HepG2 (cell line): Measurements from ENCODE around the gene SAE1. TPM values are rescaled to one million over a fixed set of nuclear protein-coding genes. Genes with fewer than 3 reads are reported as not detected.

ENCODE experiments used
- CENPX ChIP-seq: sonication (generic); formaldehyde crosslinking; IDR thresholded peaks from 2 replicates; pipeline ENCODE4 v1.9.0; 2021; ENCODE audit warnings: mild to moderate bottlenecking, missing genetic modification reagents, moderate library complexity
- HOXA3 ChIP-seq: sonication (generic); formaldehyde crosslinking; IDR thresholded peaks from 2 replicates; pipeline ENCODE4 v1.5.0; 2020; ENCODE audit warnings: missing genetic modification reagents
- POLR2AphosphoS2 ChIP-seq: IDR thresholded peaks from 2 replicates; pipeline ENCODE4 v1.6.1; 2011; ENCODE audit warnings: low read depth, low read length, improper control_type of control experiment
- SAP130 ChIP-seq: IDR thresholded peaks from 2 replicates; pipeline ENCODE4 v1.6.1; 2016; ENCODE audit warnings: low read depth
- SOX13 ChIP-seq, 3 experiments: fragments of 450-650 bp in 1 of 3; sonication (generic) in 1 of 3; formaldehyde crosslinking in 1 of 3; IDR thresholded peaks in 2 of 3; conservative IDR thresholded peaks in 1 of 3; 2 replicates each; pipeline versions ENCODE4 v1.5.0 to v1.6.1; 2016 to 2020; ENCODE audit warnings: antibody characterized with exemption in 1 of 3, mild to moderate bottlenecking in 1 of 3, missing compliant biosample characterization in 1 of 3, missing genetic modification reagents in 1 of 3, moderate library complexity in 1 of 3
- TSC22D2 ChIP-seq: sonication (generic); formaldehyde crosslinking; IDR thresholded peaks from 2 replicates; pipeline ENCODE4 v1.5.1; 2020; ENCODE audit warnings: missing genetic modification reagents, mild to moderate bottlenecking, borderline replicate concordance
- ZKSCAN5 ChIP-seq: sonication (generic); formaldehyde crosslinking; IDR thresholded peaks from 2 replicates; pipeline ENCODE4 v1.5.1; 2020; ENCODE audit warnings: mild to moderate bottlenecking, missing genetic modification reagents
- ZKSCAN8 ChIP-seq: IDR thresholded peaks from 2 replicates; pipeline ENCODE4 v1.6.1; 2016; ENCODE audit warnings: borderline replicate concordance, missing genetic modification reagents, missing compliant biosample characterization
- ZNF24 ChIP-seq: fragments of 450-650 bp; IDR thresholded peaks from 2 replicates; pipeline ENCODE4 v1.6.1; 2017; ENCODE audit warnings: antibody characterized with exemption, mild to moderate bottlenecking
- ZNF737 ChIP-seq: sonication (generic); formaldehyde crosslinking; IDR thresholded peaks from 2 replicates; pipeline ENCODE4 v1.5.0; 2020; ENCODE audit warnings: missing genetic modification reagents, mild to moderate bottlenecking, borderline replicate concordance
- ZSCAN20 ChIP-seq: sonication (generic); formaldehyde crosslinking; IDR thresholded peaks from 2 replicates; pipeline ENCODE4 v1.4.0; 2020; ENCODE audit warnings: missing genetic modification reagents, mild to moderate bottlenecking, borderline replicate concordance
- polyA plus RNA-seq, 8 experiments: library from polyadenylated mRNA; depleted of rRNA in 3 of 8; stranded (reverse) in 7 of 8; unstranded in 1 of 8; fragments of >200 nt; fragmentation: Illumina TruSeq in 4 of 8; extraction: Trizol in 4 of 8; gene quantifications; 2 replicates each; pipeline versions ENCODE4 v1.2.1 to v1.2.3, GENCODE V29; 2011 to 2016; ENCODE audit warnings: low read depth in 4 of 8, missing spikeins in 1 of 8, mixed read lengths in 1 of 8; ENCODE audit not compliant: insufficient read depth in 1 of 8
- total RNA-seq, 5 experiments: library from RNA; depleted of rRNA; stranded (reverse); fragments of >200 nt; fragmentation: Illumina TruSeq; extraction: Trizol; gene quantifications; 2 replicates each; pipeline ENCODE4 v1.2.3, GENCODE V29; 2016; ENCODE audit warnings: low read depth in 1 of 5
- TF ChIP-seq, protein P1 (sequence below): sonication (generic); formaldehyde crosslinking; IDR thresholded peaks from 2 replicates; pipeline ENCODE4 v1.8.1; 2023; ENCODE audit warnings: mild to moderate bottlenecking, inconsistent platforms, moderate library complexity, missing genetic modification reagents, borderline replicate concordance
- TF ChIP-seq, protein P2 (sequence below): sonication (generic); formaldehyde crosslinking; IDR thresholded peaks from 2 replicates; pipeline ENCODE4 v1.4.0; 2020; ENCODE audit warnings: low read depth, mild to moderate bottlenecking, missing genetic modification reagents
- TF ChIP-seq, protein P3 (sequence below), 2 experiments: fragments of 450-650 bp in 1 of 2; sonication (generic) in 1 of 2; formaldehyde crosslinking in 1 of 2; IDR thresholded peaks; 2 replicates each; pipeline versions ENCODE4 v1.6.1 to v1.8.0; 2016 to 2022; ENCODE audit warnings: antibody characterized with exemption in 1 of 2, mild to moderate bottlenecking in 1 of 2, missing genetic modification reagents in 1 of 2
- TF ChIP-seq, protein P4 (sequence below): sonication (generic); formaldehyde crosslinking; IDR thresholded peaks from 2 replicates; pipeline ENCODE4 v1.4.0; 2020; ENCODE audit warnings: missing genetic modification reagents

Gene SAE1
- total and polyA plus RNA-seq, 2 of the 13 experiments (the other 11 are each of a cell fraction or from before 2014, with no cell fraction given), result 87.6 to 197 TPM

DNA sequence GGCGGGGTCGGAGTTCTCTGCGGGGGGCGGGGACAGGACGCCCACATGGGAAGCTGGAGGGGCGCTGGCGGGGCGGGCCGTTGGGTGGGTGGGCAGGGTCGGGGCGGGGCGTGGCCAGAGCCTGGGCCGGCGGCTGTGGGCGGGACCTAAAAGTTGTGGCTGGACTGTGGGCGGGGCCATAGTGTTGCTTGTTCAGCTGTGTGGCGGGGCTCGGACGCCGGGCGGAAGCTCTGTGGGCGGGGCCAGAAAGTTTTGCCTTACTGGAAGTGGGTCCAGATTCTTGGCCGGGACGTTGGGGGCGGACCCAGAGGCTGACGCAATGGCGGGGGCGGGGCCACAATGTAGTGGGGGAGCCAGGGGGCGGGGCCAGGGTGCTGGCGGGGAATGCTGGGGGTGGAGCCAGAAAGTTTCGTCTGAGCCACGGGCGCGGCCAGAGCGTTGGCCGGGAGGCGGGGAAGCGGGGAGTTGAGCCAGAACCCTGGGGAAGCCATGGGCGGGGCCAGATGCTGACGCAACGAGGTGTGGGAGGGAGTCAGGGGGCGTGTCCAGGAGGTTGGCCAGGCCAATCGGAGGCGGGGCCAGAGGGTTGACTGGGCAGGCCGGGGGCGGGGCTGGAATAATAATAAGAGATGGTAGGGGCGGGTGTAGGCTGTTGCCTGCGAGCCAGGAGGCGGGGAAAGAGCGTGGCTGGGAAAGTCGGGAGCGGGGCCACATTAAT lies 126.2 kb downstream of the SAE1 start (continued):
- TF ChIP-seq ZSCAN20, result no peak
- TF ChIP-seq, protein P1, sequence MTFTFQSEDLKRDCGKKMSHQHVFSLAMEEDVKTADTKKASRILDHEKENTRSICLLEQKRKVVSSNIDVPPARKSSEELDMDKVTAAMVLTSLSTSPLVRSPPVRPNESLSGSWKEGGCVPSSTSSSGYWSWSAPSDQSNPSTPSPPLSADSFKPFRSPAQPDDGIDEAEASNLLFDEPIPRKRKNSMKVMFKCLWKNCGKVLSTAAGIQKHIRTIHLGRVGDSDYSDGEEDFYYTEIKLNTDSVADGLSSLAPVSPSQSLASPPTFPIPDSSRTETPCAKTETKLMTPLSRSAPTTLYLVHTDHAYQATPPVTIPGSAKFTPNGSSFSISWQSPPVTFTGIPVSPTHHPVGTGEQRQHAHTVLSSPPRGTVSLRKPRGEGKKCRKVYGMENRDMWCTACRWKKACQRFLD (CRISPR knock-in tag), result no peak
- TF ChIP-seq, protein P2, sequence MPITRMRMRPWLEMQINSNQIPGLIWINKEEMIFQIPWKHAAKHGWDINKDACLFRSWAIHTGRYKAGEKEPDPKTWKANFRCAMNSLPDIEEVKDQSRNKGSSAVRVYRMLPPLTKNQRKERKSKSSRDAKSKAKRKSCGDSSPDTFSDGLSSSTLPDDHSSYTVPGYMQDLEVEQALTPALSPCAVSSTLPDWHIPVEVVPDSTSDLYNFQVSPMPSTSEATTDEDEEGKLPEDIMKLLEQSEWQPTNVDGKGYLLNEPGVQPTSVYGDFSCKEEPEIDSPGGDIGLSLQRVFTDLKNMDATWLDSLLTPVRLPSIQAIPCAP (CRISPR knock-in tag), result no peak
- TF ChIP-seq, protein P3, sequence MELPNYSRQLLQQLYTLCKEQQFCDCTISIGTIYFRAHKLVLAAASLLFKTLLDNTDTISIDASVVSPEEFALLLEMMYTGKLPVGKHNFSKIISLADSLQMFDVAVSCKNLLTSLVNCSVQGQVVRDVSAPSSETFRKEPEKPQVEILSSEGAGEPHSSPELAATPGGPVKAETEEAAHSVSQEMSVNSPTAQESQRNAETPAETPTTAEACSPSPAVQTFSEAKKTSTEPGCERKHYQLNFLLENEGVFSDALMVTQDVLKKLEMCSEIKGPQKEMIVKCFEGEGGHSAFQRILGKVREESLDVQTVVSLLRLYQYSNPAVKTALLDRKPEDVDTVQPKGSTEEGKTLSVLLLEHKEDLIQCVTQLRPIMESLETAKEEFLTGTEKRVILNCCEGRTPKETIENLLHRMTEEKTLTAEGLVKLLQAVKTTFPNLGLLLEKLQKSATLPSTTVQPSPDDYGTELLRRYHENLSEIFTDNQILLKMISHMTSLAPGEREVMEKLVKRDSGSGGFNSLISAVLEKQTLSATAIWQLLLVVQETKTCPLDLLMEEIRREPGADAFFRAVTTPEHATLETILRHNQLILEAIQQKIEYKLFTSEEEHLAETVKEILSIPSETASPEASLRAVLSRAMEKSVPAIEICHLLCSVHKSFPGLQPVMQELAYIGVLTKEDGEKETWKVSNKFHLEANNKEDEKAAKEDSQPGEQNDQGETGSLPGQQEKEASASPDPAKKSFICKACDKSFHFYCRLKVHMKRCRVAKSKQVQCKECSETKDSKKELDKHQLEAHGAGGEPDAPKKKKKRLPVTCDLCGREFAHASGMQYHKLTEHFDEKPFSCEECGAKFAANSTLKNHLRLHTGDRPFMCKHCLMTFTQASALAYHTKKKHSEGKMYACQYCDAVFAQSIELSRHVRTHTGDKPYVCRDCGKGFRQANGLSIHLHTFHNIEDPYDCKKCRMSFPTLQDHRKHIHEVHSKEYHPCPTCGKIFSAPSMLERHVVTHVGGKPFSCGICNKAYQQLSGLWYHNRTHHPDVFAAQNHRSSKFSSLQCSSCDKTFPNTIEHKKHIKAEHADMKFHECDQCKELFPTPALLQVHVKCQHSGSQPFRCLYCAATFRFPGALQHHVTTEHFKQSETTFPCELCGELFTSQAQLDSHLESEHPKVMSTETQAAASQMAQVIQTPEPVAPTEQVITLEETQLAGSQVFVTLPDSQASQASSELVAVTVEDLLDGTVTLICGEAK (IDR thresholded peaks at IDR 0.05), result no peak
- TF ChIP-seq, protein P3 (CRISPR knock-in tag; IDR thresholded peaks at IDR 0.05), result no peak
- no peak for TF ChIP-seq ZKSCAN5 (CRISPR knock-in tag)
- TF ChIP-seq SOX13 (IDR thresholded peaks at IDR 0.05), result no peak
- TF ChIP-seq SOX13 (CRISPR knock-in tag; conservative IDR thresholded peaks at IDR 0.05 in 1 of 2, IDR thresholded peaks at IDR 0.05 in 1 of 2), result no peak
- no peak for TF ChIP-seq CENPX (CRISPR knock-in tag)
- TF ChIP-seq TSC22D2 (CRISPR knock-in tag), result no peak
- no peak for TF ChIP-seq POLR2AphosphoS2
- TF ChIP-seq ZKSCAN8 (CRISPR knock-in tag), result no peak
- TF ChIP-seq ZNF24, result no peak
- peak; percentile 4; the same call in 1 of the 2 replicates for TF ChIP-seq HOXA3 (CRISPR knock-in tag)
- TF ChIP-seq ZNF737 (CRISPR knock-in tag), result no peak
- no peak for TF ChIP-seq SAP130
- TF ChIP-seq, protein P4, sequence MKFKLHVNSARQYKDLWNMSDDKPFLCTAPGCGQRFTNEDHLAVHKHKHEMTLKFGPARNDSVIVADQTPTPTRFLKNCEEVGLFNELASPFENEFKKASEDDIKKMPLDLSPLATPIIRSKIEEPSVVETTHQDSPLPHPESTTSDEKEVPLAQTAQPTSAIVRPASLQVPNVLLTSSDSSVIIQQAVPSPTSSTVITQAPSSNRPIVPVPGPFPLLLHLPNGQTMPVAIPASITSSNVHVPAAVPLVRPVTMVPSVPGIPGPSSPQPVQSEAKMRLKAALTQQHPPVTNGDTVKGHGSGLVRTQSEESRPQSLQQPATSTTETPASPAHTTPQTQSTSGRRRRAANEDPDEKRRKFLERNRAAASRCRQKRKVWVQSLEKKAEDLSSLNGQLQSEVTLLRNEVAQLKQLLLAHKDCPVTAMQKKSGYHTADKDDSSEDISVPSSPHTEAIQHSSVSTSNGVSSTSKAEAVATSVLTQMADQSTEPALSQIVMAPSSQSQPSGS (CRISPR knock-in tag), result 0 out of 2 replicates have a peak, but pooled peaks have one; percentile 11
